NCI-H226 (cell line): Measurements from ENCODE around the gene DYRK1A.

Experiments used
- DNase-seq: peaks from one replicate; pipeline ENCODE4 v3.0.0-alpha.2; 2015

The DYRK1A gene

GRCh38 chr21:37551331-37551992 lies 184.9 kb downstream of the DYRK1A start:
- DNase-seq, result no peak

DNA sequence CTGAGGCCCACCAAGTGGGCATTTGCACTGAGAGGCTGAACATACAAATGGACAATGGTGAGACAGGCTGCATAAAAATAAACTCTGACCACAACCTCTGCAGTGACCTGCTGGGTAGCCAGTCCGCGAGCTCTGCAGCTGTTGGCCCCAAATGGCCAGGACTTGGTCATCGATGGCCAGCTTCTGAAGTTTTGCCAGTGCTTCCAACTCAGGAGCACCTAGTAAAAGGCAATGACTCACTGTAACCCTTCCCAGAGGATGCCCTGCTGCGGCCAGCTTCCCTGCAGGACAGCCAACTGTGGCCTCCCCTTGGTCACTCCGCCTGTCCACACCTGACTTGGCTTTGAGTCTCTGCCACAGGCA lies 185.4 kb downstream of the DYRK1A start:
- DNase-seq, result no peak

GRCh38 chr21:37552496-37553029 lies 186.0 kb downstream of the DYRK1A start:
- no peak for DNase-seq

DNA sequence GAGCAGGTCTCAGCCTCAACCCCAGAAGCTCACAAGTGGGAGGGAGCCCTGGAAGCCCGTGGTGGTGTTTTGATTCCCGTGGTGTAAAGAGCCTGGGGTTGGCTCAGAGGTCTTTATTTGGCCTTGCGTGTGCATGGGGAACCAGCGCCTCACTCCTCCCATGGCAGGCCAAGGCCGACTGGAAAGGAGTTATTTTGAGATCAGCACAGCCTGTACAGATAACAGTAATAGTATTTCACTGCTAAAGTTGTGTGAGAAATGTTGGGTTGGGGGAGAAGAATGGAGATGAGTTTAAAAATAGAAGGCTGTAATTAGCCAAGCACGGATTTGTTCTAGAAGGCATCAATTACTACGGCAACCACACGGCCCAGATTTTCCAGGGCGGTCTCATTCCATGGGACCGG lies 186.5 kb downstream of the DYRK1A start:
- no peak for DNase-seq

GRCh38 chr21:37554661-37555379 lies 188.2 kb downstream of the DYRK1A start:
- DNase-seq, result no peak

DNA sequence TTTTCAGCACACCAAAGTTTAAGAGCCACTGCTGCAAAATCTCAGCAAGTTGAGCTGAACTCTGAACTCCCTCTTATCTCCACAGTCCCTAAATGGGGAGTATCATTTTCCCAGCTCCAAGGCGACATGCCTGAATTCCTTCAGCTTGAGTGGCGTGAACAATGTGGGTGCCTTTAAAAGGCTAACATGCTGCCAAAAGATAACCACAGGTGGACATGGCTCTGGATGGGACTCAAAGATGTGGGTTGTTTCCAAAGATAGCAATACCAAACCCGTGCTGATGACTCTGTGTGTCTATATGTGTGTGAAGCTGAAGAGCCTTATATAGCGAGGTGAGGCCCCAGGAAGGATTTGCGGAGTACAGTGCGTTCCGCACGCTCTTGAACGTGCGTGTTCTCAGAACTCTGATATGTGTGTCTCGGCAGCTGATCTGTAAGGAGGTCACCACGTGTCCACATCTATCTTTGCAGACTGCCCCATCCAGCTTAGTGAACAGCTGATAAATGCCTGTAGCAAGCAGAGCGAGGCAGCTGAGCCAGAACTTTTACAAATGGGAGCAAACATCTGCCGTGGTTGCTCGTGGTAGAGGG lies 189.2 kb downstream of the DYRK1A start:
- no peak for DNase-seq

GRCh38 chr21:37557261-37557950 lies 190.8 kb downstream of the DYRK1A start:
- DNase-seq, result no peak

DNA sequence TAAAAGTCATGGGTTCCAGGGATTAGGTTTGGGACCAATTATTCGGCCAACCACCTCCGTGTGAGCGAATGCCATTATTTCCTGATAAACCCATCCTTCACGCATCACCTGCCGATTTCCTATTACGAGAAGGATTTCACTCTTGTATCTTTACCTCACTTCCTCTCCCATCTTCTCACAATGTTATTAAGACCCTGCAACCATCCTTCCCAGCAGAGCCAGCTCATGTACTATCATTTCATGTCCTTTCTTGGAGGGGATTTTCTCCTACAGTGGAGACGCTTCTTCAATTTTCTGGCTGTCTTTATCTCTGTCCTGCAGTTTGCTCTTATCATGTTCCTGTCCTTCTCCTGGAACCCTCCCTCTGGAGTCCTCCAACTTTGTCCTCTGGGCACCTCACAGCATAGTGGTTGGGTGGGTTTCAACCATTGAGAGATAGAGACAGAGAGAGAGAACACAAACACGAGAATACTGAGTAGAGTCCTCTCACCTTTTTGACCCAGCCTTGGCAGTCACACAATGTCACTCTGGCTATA lies 192.2 kb downstream of the DYRK1A start:
- DNase-seq, result no peak

DNA sequence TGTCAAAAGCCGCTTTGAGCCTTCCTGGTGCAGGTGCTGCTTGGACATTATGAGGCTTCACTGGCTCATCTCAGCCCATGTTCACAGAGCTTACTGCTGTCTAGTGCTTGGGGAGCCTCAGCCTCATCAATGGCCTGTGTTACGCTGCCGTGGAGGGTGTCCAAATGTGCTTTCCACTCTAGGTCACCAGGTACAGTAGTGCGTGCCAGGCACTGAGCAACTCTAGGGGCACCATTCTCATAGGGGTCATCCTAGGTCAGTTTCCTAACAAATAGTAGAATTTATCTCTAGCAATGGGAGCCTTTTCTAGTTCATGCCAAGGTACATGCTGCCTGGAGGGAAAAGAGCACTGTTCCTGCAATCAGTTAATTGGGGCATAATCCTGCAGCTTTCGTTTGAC lies 193.8 kb downstream of the DYRK1A start:
- no peak for DNase-seq

GRCh38 chr21:37561506-37561905 lies 194.9 kb downstream of the DYRK1A start:
- DNase-seq, result no peak

DNA sequence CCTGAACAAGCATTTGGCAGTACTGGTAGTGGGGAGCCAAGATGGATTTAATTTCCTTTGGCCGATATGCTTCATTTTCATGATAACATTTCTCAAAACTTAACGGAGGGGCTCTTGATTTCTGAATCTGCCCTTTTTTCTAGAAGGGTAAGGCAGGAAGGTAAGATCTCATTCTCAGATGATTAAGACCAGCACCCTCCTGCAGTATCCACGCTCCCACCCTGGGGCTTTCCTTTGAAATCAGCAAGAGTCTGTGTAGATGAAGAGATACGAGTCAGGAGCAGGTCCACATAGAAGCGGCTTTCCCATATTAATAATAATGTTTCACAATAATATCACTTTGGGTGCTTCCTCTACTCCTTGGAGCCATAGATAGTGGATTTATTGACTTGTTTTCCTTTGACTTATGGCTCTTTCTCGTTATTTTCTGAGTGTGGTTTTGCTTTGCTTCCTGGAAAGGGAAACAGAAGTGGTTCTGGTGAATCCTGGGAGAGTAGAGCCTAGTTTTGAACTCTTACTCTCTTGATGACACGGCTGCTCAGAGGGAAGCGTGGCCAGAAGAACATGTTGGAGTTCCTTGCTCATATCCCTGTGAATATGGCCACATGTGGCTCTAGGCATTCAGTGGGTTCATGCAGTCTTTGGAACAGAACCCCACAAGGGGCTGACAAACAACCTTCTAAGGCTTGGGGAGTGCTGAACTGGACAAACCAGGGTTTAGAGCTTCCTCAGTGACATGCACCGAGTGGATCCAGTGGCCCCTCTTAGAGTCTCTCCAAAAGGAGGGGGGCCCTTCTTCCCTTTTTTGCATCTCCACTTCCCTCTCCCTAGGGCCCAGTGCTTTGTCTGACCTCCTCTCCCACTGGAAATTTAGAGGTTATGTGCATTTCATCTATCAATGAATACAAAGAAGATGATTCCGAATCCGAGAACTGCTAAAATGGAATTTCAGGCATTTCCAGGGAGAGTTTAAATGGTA lies 195.7 kb downstream of the DYRK1A start:
- DNase-seq, result no peak

GRCh38 chr21:37562920-37563640 lies 196.5 kb downstream of the DYRK1A start:
- peak; percentile 5 for DNase-seq

- DNase-seq, result peak; percentile 84
Measured at GRCh38 chr21:37563641-37564340, 197.2 kb downstream of the DYRK1A start.

GRCh38 chr21:37564341-37564923 lies 197.9 kb downstream of the DYRK1A start:
- DNase-seq, result peak; percentile 99

DNA sequence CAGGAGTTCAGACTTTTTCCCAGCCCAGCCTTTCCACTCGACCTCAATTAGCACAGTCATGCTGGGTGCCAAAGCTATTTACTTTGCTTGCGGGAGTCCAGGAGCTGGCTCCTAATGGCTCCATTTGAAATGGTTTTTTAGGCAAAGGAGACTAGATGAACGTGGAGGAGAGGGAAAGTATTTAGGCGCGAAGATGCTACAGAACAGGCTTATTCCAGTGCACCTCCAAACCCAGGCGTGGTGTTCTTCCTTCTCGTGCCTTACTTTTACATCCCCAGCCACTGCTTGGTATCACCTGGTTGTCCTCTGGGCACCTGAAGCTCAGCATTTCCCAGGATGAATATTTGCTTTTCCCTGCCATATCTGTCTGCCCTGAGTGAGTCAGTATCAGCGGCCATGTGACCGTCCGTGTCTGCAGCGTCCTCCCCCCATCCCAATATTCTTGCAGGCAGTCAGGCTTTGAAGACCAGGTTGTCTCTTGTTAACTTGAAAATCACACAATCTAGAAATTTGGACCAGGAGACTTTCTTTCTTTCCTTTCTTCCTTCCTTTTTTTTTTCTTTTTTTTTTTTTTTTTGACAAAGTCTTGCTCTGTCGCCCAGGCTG lies 198.5 kb downstream of the DYRK1A start:
- no peak for DNase-seq

DNA sequence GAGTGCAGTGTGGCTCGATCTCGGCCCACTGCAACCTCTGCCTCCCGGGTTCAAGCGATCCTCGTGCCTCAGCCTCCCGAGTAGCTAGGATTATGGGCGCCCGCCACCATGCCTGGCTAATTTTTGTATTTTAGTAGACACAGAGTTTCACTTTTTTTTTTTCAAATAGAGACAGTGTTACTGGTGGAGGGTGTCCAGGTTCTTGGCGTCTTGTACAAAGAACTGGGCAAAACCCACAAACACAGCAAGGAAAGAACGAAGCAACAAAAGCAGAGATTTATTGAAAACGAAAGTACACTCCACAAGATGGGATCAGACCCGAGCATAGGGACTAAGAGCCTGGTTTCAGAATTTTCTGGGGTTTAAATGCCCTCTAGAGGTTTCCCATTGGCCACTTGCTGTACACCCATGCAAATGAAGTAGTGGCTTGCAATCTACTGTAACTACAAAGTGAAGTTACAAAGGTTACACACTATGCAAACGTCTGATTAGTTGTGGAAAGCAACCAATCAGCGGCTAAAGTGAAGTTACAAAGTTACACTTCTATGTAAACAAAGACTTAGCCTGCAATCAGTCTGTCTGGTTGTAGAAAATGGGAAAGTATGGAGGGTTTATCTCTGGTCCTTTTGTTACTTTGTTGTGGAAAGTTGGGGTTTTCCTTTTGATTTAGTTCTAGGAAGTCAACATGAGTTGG lies 199.1 kb downstream of the DYRK1A start:
- DNase-seq, result no peak

- no peak for DNase-seq
Measured at GRCh38 chr21:37566790-37567615, 200.4 kb downstream of the DYRK1A start.

DNA sequence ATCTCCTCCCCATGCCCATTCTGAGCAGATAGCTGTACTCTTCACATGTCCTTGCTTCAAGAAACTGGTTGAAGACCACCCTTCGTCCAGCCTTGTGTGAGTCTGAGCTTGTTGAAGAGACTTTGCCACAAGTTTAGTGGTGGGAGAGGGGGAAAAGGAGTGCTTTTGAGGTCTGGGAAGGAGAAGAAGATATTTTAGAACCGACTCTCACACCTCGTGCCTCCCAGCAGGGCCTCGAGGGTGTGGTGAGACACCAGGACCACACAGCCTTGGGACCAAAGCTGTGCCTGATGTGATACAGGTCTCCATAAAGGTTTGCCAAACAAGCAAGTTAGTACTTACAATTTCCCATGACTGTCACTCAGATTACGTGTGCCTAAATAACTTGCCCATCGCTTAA lies 201.8 kb downstream of the DYRK1A start:
- DNase-seq, result no peak
